HFFc6 (cell line): ENCODE measurements around the gene UBXN6. TPM values are rescaled to one million over a fixed set of nuclear protein-coding genes. Genes with fewer than 3 reads are reported as not detected.

Experiments used
- DNase-seq: peaks from one replicate; pipeline ENCODE4 v3.0.0-alpha.2; 2018
- H3K27ac Mint-ChIP-seq: 2 replicates; pipeline ENCODE4 v1.8.0; 2020; ENCODE audit warnings: mild to moderate bottlenecking, mixed read lengths
- H3K27me3 Mint-ChIP-seq: 2 replicates; pipeline ENCODE4 v1.8.0; 2021; ENCODE audit warnings: mild to moderate bottlenecking, moderate library complexity, mixed read lengths; ENCODE audit not compliant: insufficient read depth
- H3K36me3 Mint-ChIP-seq: 2 replicates; pipeline ENCODE4 v1.8.0; 2021; ENCODE audit warnings: low read depth, mixed read lengths
- H3K4me1 Mint-ChIP-seq: 2 replicates; pipeline ENCODE4 v1.8.0; 2020; ENCODE audit warnings: low read depth, mixed read lengths
- H3K4me3 Mint-ChIP-seq: 2 replicates; pipeline ENCODE4 v1.8.0; 2020; ENCODE audit warnings: mild to moderate bottlenecking, moderate library complexity, mixed read lengths
- H3K9me3 Mint-ChIP-seq: 2 replicates; pipeline ENCODE4 v1.8.0; 2020; ENCODE audit warnings: mild to moderate bottlenecking, mixed read lengths
- total RNA-seq, 6 experiments: library from RNA; stranded (reverse); fragmentation: NEBNext Ultra II Directional; extraction: Animal tissue kit (Norgen Biotek cat#: 25700); gene quantifications; 2 replicates in 1 of 6; 3 replicates in 5 of 6; pipeline ENCODE4 v1.2.3, GENCODE V29; 2021
- TF ChIP-seq, protein P1 (sequence below): fragments of 200-600 bp; sonication (generic); IDR thresholded peaks from 2 replicates; pipeline ENCODE4 v1.5.0; 2021; ENCODE audit warnings: antibody characterized with exemption, mild to moderate bottlenecking

Gene UBXN6
- total RNA-seq, 6 experiments from 2014 or later = 124 to 142 (median 131) TPM

DNA sequence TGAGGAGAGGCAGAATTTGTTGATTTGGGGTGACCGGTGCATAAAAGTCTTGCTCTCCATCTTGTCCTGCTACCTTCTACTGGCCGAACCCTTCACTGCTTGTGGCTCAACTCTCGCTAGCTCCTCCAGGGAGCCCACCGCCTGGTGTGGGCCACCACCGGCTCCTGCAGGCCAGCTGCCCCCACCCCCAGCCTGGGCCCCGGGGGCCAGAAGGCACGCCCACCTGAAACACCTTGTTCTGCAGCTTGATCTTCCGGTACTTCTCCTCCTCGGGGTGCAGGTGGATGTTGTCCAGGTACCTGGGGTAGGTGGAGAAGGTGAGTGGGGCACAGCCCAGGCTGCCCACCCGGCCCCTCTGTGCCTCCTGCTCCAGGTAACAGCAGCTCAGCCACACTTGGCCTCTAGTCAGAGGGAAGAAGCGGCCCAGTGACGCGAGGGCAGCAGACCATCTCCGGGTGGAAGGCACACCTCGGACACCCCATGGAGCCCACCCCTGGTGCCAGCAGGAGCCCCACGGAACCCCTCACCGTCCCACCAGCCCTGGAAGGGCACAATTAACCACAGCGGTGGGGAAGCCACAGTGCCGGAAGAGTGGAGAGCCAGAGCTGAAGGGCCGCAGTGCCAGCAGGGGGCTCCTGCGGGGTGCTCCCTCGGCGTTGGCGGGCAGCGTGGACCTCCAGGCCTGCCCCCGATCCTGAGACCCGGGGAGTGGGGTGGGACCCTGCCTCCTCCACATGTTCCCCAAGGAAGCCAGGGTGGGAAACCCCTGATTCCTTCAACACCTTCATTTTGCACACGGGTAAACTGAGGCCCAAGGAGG lies 10.1 kb downstream of the UBXN6 start:
- Mint-ChIP-seq H3K27ac (no peak overlapping the region), H3K4me1 (no peaks in the 10 kb centered on the region), H3K9me3 (no peaks in the 10 kb centered on the region), H3K4me3 (no peak overlapping the region), H3K36me3 (peaks cover 19% of the 10 kb centered on the region; the same call in 1 of the 2 replicates), H3K27me3 (peaks cover 11% of the 10 kb centered on the region)
- no peak for DNase-seq
- TF ChIP-seq, protein P1, sequence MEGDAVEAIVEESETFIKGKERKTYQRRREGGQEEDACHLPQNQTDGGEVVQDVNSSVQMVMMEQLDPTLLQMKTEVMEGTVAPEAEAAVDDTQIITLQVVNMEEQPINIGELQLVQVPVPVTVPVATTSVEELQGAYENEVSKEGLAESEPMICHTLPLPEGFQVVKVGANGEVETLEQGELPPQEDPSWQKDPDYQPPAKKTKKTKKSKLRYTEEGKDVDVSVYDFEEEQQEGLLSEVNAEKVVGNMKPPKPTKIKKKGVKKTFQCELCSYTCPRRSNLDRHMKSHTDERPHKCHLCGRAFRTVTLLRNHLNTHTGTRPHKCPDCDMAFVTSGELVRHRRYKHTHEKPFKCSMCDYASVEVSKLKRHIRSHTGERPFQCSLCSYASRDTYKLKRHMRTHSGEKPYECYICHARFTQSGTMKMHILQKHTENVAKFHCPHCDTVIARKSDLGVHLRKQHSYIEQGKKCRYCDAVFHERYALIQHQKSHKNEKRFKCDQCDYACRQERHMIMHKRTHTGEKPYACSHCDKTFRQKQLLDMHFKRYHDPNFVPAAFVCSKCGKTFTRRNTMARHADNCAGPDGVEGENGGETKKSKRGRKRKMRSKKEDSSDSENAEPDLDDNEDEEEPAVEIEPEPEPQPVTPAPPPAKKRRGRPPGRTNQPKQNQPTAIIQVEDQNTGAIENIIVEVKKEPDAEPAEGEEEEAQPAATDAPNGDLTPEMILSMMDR = 0 out of 2 replicates have a peak, but pooled peaks have one; percentile 11

DNA sequence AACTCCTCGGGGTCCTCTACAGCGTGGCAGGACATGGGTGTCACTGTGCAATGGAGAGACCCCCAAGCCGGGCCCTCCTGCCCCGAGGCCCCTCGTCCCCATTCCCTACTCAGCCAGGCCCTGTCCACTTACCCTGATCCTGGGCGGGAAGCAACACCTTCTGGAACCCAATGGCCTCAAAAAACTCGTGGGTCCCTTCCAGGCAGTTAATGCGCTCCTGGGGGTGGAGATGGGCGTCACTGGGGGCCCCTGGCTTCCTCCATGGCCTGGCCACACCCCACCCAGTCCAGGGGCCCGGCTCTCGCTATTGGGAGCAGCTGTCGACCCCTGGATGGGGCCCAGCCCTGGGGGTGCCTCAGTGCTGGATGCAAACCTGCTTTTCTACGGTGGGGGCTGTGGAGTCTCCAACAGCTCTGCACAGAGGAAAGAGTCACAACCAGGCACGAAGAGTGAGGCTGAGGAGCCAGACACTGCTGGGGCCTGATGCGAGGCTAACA lies 10.8 kb downstream of the UBXN6 start:
- Mint-ChIP-seq H3K27me3 (peaks cover 14% of the 10 kb centered on the region), H3K27ac (no peak overlapping the region), H3K36me3 (peaks cover 19% of the 10 kb centered on the region; the same call in 1 of the 2 replicates), H3K4me3 (no peak overlapping the region), H3K9me3 (no peaks in the 10 kb centered on the region), H3K4me1 (no peaks in the 10 kb centered on the region)
- TF ChIP-seq, protein P1 = no peak
- no peak for DNase-seq

DNA sequence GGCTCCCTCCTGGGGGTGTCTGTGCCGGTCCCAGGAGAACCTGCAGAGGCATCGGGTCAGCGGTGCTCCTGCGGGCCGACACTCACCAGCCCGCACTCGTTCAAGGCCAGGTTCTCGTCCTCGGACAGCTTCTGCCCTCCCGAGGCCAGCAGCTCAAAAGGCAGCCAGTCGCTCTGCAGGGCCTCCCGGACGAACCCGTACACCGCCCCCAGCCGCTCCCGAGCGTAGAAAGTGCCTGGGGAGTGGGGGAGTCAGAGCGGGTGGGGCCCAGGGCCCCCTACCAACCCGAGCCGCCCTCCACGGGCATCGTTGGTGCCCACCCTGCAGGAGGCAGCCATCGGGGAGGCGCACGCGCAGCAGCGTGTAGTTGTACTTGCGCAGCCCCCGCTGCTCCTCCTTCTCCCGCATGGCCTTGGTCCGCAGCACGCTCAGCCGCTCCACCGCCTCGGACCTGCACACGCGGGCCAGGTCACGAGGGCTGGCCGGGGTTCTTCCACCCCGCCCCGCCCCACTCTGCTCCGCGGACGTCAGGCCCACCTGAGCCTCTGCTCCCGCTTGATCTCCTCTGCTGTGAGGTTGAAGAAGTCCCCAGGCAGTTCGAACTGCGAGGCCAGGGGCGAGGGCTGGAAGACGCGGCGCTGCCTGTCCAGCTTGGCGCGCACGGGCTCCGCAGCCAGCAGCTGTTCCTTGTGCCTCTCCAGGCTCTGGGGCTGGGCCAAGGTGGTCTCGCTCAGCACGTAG lies 11.5 kb downstream of the UBXN6 start:
- no peaks in the 10 kb centered on the region for H3K4me1 Mint-ChIP-seq
- H3K4me3 Mint-ChIP-seq = no peak overlapping the region
- peaks cover 14% of the 10 kb centered on the region for H3K27me3 Mint-ChIP-seq
- H3K27ac Mint-ChIP-seq = no peak overlapping the region
- H3K36me3 Mint-ChIP-seq = peaks cover 19% of the 10 kb centered on the region; the same call in 1 of the 2 replicates
- TF ChIP-seq, protein P1 = no peak
- H3K9me3 Mint-ChIP-seq = no peaks in the 10 kb centered on the region
- no peak for DNase-seq

DNA sequence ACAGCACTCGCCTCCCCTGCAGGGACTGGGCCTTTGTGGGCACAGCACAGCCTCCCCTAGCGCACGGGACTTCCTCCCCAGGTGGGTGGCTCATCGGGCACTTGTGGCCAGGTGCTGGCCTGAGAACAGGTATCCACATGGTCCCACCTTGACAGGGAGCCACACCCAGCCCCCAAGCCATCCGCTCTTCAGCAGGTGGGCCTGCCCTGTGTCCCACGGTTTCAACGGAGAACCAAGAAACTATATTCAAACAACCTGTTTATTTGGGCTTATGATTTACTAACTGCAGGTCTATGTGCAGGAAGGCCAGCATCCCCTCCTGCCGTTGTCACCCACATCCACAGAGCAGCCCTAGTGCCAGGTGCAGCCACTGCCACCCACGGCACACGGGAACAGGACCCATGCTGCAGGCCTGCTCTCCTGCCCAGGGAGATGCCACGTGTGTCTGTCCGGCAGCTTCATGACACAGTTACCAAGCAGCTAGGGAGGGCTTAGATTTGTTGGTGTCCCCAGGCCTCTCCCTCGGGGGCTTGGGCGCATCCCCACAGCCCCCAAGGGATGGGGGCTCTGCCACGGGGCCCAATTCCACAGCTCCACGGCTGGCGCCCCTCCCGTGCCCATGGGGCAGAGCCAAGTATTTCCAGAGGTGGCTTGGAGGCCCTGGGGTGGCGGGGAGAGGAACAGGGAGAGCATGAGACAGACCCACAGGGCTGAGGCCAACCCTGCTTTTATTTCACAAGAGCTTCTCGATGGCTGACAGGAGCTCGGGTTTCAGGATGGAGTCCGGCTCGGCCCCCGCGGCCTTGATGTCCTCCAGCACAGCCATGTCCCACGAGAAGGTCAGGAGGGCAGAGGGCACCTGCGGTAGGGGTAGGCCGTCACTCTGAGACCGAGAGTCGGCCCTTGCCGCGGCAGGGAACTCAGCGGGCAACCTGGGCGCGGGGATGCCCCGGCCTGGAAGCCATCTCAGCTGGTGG lies 12.5 kb downstream of the UBXN6 start:
- no peak overlapping the region; the same call in 1 of the 2 replicates for H3K4me3 Mint-ChIP-seq
- no peak overlapping the region; the same call in 1 of the 2 replicates for H3K27ac Mint-ChIP-seq
- no peak for DNase-seq
- TF ChIP-seq, protein P1 = no peak
- no peaks in the 10 kb centered on the region; the same call in 1 of the 2 replicates for H3K4me1 Mint-ChIP-seq
- no peaks in the 10 kb centered on the region for H3K9me3 Mint-ChIP-seq
- peaks cover 16% of the 10 kb centered on the region; the same call in 1 of the 2 replicates for H3K36me3 Mint-ChIP-seq
- H3K27me3 Mint-ChIP-seq = peaks cover 14% of the 10 kb centered on the region
